Pons (tissue), 1 donor: ENCODE results near the gene AIG1.
"Not testable (repeated sequence)": the region's sequence is repeated elsewhere in the genome, so short reads cannot be mapped to it uniquely, and the experiment has no call there.

Source experiments
- DNase-seq: peaks from one replicate; pipeline ENCODE4 v3.0.0-alpha.2; 2016; ENCODE audit warnings: low spot score

The AIG1 gene, protein sequence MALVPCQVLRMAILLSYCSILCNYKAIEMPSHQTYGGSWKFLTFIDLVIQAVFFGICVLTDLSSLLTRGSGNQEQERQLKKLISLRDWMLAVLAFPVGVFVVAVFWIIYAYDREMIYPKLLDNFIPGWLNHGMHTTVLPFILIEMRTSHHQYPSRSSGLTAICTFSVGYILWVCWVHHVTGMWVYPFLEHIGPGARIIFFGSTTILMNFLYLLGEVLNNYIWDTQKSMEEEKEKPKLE

GRCh38 chr6:143060806-143061596, at the start of gene AIG1:
Gene AIG1, plus strand, starts transcription at chr6:143060889. Its CDS starts 37 bp downstream, at chr6:143060926.
- DNase-seq = peak; percentile 63

DNA sequence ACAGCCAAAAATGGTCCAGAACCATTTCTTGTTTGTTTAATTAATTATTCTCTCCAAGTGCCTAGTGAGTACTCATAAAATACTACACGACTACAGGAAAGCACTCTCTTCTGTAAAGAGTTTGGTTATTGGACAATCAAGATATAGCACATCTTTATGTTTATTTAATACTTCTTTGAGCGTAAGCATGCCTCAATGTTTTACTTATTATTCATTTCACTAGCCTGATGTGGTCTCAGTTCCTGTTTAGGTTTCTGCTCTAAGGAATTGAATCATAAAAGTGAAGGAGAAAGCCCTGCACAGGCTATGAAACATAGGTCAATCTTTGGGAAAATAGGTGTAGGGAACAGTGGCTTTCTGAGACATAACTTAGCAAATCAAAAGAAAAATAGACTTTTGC, 45.9 kb upstream of the AIG1 start:
- no peak for DNase-seq

DNA sequence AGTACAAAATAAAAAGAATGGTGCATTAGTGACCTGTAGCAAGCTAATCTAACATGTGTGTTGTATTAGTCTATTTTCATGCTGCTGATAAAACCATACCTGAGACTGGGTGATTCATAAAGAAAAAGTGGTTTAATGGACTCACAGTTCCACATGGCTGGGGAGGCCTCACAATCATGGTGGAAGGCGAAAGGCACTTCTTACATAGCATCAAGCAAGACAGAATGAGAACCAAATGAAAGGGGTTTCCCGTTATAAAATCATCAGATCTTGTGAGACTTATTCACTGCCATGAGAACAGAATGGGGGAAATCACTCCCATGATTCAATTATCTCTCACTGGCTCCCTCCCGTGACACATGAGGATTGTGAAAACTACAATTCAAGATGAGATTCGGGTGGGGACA, 45.4 kb upstream of the AIG1 start:
- peak; percentile 28 for DNase-seq

- DNase-seq = no peak
Observed at GRCh38 chr6:143018955-143019354, 41.7 kb upstream of the AIG1 start.

DNA sequence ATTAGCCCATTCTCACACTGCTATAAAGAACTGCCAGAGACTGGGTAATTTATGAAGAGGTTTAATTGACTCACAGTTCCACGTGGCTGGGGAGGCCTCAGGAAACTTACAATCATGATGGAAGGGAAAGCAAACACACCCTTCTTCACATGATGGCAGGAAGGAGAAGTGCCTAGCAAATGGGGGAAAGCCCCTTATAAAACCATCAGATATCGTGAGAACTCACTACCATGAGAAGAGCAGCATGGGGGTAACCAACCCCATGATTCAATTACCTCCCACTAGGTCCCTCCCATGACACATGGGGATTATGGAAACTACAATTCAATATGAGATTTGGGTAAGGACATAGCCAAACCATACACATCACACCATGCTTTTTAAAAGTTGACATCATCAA, 39.8 kb upstream of the AIG1 start:
- DNase-seq = not testable (repeated sequence)

GRCh38 chr6:143021543-143021942, 39.1 kb upstream of the AIG1 start:
- DNase-seq = no peak

GRCh38 chr6:143022587-143022986, 38.1 kb upstream of the AIG1 start:
- DNase-seq = no peak

- no peak for DNase-seq
Observed at GRCh38 chr6:143023695-143024094, 37.0 kb upstream of the AIG1 start.

GRCh38 chr6:143024977-143025376, 35.7 kb upstream of the AIG1 start:
- DNase-seq = no peak

GRCh38 chr6:143026696-143027449, 33.8 kb upstream of the AIG1 start:
- peak; percentile 17 for DNase-seq

GRCh38 chr6:143034689-143035334, 25.9 kb upstream of the AIG1 start:
- no peak for DNase-seq

DNA sequence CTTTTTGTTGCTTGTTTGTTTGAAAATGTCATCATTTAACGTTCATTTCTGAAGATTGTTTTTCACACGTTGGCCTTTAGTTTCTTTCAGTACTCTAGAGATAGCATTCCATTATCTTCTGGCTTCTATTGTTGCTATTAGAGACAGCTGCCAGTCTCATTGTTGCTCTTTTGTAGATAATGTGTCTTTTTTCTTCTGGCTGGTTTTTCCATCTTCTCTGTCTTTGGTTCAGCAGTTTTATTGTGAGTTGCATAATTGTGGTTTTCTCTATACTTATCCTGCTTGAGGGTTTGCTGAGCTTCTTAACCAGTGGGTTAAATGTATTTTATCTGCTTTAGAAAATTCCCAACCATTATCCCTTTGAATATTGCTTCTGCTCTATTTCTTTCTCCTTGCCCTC, 23.2 kb upstream of the AIG1 start:
- DNase-seq = no peak

- DNase-seq = no peak
Observed at GRCh38 chr6:143038833-143039232, 21.9 kb upstream of the AIG1 start.

DNA sequence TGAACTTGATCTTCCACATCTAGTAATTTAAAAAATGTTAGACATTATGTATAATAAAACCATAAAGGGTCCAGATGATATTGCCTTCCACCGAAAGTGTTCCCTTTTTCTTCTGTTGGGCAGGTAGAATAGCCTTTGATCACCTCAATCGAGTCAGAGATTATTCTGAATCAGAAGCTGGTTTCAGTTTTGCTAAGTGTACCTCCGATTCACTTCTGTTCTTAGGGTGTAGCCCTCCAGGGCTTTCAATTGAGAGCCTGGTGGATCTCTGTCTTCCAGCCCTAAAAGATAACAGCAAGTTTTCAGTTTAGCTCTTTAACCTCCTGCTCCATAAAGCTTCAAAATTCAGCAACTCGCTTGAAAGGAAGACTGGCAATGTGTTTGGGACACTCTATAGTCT, 21.1 kb upstream of the AIG1 start:
- no peak for DNase-seq

DNA sequence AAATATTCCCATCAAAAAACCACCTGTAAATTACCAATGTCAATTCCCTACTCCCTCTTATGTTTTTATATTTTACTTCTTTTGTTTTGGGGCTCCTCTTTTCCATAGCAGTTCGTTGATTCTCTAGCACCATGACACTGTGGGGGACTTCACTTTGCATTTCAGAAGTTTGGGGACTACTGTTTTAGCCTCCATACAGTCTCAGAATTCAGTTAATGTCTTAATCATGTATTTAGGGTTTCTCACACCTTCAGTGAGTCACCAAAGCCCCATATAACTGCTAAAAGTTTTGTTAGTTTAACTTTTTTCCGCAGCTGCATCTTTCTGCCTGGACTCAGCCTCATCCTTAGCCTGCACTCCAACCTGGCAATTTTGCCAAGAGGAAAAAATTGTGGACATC, 20.7 kb upstream of the AIG1 start:
- DNase-seq = no peak

DNA sequence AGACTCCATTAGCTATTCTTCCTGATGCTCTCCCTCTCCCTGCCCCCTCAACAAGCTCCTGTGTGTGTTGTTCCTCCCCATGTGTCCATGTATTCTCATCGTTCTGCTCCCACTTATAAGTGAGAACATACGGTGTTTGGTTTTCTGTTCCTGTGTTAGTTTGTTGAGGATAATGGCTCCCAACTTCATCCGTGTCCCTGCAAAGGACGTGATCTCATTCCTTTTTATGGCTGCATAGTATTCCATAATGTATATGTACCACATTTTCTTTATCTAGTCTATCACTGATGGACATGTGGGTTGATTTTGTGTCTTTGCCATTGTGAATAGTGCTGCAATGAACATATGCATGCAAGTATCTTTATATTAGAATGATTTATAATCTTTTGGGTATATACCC, 16.3 kb upstream of the AIG1 start:
- not testable (repeated sequence) for DNase-seq

- no peak for DNase-seq
Observed at GRCh38 chr6:143049611-143050010, 11.1 kb upstream of the AIG1 start.

GRCh38 chr6:143050509-143050908, 10.2 kb upstream of the AIG1 start:
- no peak for DNase-seq

- DNase-seq = no peak
Observed at GRCh38 chr6:143052282-143052681, 8.4 kb upstream of the AIG1 start.

DNA sequence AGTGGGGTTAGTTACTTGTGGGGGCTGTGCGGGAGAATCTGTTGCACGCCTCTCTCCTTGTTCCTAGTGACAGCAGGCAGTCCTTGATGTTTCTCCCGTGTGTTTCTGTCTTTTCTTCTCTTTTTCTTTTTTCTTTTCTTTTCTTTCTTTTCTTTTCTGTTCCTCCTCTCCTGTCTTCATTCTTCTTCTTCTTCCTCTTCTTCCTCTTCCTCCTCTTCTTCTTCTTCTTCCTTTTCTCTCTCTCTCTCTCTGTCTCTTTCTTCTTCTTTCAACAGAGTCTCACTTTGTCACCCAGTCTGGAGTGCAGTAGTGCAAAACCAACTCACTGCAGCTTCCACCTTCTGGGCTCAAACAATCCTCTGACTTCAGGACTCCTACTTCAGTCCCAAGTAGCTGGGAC, 6.8 kb upstream of the AIG1 start:
- no peak for DNase-seq

GRCh38 chr6:143054329-143054728, 6.4 kb upstream of the AIG1 start:
- DNase-seq = no peak

- no peak for DNase-seq
Observed at GRCh38 chr6:143055213-143055612, 5.5 kb upstream of the AIG1 start.
